Ectodermal cell (in vitro differentiated cells): ENCODE measurements around the gene RGS13.

Source experiments
- H3K27ac ChIP-seq: 2 replicates; pipeline ENCODE4 v1.7.0; 2013; ENCODE audit warnings: mild to moderate bottlenecking, low read depth, low read length; ENCODE audit not compliant: insufficient read depth, poor library complexity, severe bottlenecking
- H3K27me3 ChIP-seq: 2 replicates; pipeline ENCODE4 v1.7.0; 2013; ENCODE audit warnings: mild to moderate bottlenecking, low read length; ENCODE audit not compliant: insufficient read depth, control insufficient read depth, poor library complexity, severe bottlenecking
- H3K36me3 ChIP-seq: one replicate; pipeline ENCODE4 v1.7.0; 2013; ENCODE audit warnings: low read length; ENCODE audit not compliant: control insufficient read depth, insufficient read depth
- H3K4me1 ChIP-seq: one replicate; pipeline ENCODE4 v1.7.0; 2013; ENCODE audit warnings: low read length; ENCODE audit not compliant: control insufficient read depth, insufficient read depth
- H3K4me3 ChIP-seq: 2 replicates; pipeline ENCODE4 v1.7.0; 2013; ENCODE audit warnings: low read depth, low read length, control low read depth; ENCODE audit not compliant: insufficient read depth
- H3K9me3 ChIP-seq: 2 replicates; pipeline ENCODE4 v1.7.0; 2013; ENCODE audit warnings: mild to moderate bottlenecking, low read length, moderate library complexity; ENCODE audit not compliant: control insufficient read depth
- WGBS, 2 experiments: methylation state at CpG; one replicate each; pipeline ENCODE4 v1.1.7; 2013; ENCODE audit warnings: missing lambda C conversion rate in 2 of 2; 5-methylcytosine and 5-hydroxymethylcytosine counted together

RGS13 gene

GRCh38 chr1:192601567-192601966 lies 34.4 kb upstream of the RGS13 start:
- Histone ChIP-seq H3K4me3 (no peak overlapping the region), H3K27me3 (no peaks in the 10 kb centered on the region), H3K27ac (no peak overlapping the region), H3K9me3 (no peaks in the 10 kb centered on the region), H3K4me1 (no peaks in the 10 kb centered on the region), H3K36me3 (no peaks in the 10 kb centered on the region)

GRCh38 chr1:192602757-192603156 lies 33.2 kb upstream of the RGS13 start:
- Histone ChIP-seq H3K4me1 (no peaks in the 10 kb centered on the region), H3K36me3 (no peaks in the 10 kb centered on the region), H3K27ac (no peak overlapping the region), H3K9me3 (no peaks in the 10 kb centered on the region), H3K4me3 (no peak overlapping the region), H3K27me3 (no peaks in the 10 kb centered on the region)
- 80 to 90% methylated on average over 1 of the region's 1 CpG for WGBS, 2 experiments

- Histone ChIP-seq H3K4me3 (no peak overlapping the region), H3K36me3 (no peaks in the 10 kb centered on the region), H3K27ac (no peak overlapping the region), H3K27me3 (no peaks in the 10 kb centered on the region), H3K4me1 (no peaks in the 10 kb centered on the region), H3K9me3 (no peaks in the 10 kb centered on the region)
- 91 to 93% methylated on average over 3 of the region's 3 CpGs for WGBS, 2 experiments
Measured at GRCh38 chr1:192603218-192603787, 32.6 kb upstream of the RGS13 start.

- no peaks in the 10 kb centered on the region for H3K4me1 ChIP-seq
- H3K36me3 ChIP-seq: no peaks in the 10 kb centered on the region
- no peak overlapping the region for H3K4me3 ChIP-seq
- H3K27me3 ChIP-seq: no peaks in the 10 kb centered on the region
- WGBS, 2 experiments: 90 to 100% methylated on average over 1 of the region's 3 CpGs
- no peaks in the 10 kb centered on the region for H3K9me3 ChIP-seq
- H3K27ac ChIP-seq: no peak overlapping the region
Measured at GRCh38 chr1:192604979-192605620, 30.8 kb upstream of the RGS13 start.

GRCh38 chr1:192608671-192609070 lies 27.3 kb upstream of the RGS13 start:
- no peak overlapping the region for H3K4me3 ChIP-seq
- H3K27ac ChIP-seq: no peak overlapping the region
- H3K36me3 ChIP-seq: no peaks in the 10 kb centered on the region
- 40 to 63% methylated on average over 1 to 2 of the region's 2 CpGs for WGBS, 2 experiments
- H3K9me3 ChIP-seq: no peaks in the 10 kb centered on the region
- no peaks in the 10 kb centered on the region for H3K27me3 ChIP-seq
- H3K4me1 ChIP-seq: no peaks in the 10 kb centered on the region

- Histone ChIP-seq H3K4me1 (no peaks in the 10 kb centered on the region), H3K4me3 (no peak overlapping the region), H3K36me3 (no peaks in the 10 kb centered on the region), H3K27ac (no peak overlapping the region), H3K9me3 (no peaks in the 10 kb centered on the region), H3K27me3 (no peaks in the 10 kb centered on the region)
- 84 to 88% methylated on average over 10 of the region's 12 CpGs for WGBS, 2 experiments
Measured at GRCh38 chr1:192609110-192610079, 26.6 kb upstream of the RGS13 start.

GRCh38 chr1:192610112-192610889 lies 25.6 kb upstream of the RGS13 start:
- WGBS, 2 experiments: 88 to 100% methylated on average over 1 to 2 of the region's 3 CpGs
- no peaks in the 10 kb centered on the region for H3K27me3 ChIP-seq
- H3K27ac ChIP-seq: no peak overlapping the region
- H3K4me3 ChIP-seq: no peak overlapping the region
- H3K36me3 ChIP-seq: no peaks in the 10 kb centered on the region
- no peaks in the 10 kb centered on the region for H3K9me3 ChIP-seq
- no peaks in the 10 kb centered on the region for H3K4me1 ChIP-seq

- no peaks in the 10 kb centered on the region for H3K36me3 ChIP-seq
- no peaks in the 10 kb centered on the region for H3K9me3 ChIP-seq
- no peak overlapping the region for H3K4me3 ChIP-seq
- WGBS, 2 experiments: no CpG with 5 or more reads among the region's 1 CpG
- no peaks in the 10 kb centered on the region for H3K27me3 ChIP-seq
- H3K27ac ChIP-seq: no peak overlapping the region
- no peaks in the 10 kb centered on the region for H3K4me1 ChIP-seq
Measured at GRCh38 chr1:192615055-192615454, 20.9 kb upstream of the RGS13 start.

- Histone ChIP-seq H3K27ac (no peak overlapping the region), H3K36me3 (no peaks in the 10 kb centered on the region), H3K9me3 (no peaks in the 10 kb centered on the region), H3K4me3 (no peak overlapping the region), H3K4me1 (no peaks in the 10 kb centered on the region), H3K27me3 (no peaks in the 10 kb centered on the region)
Measured at GRCh38 chr1:192620071-192620635, 15.8 kb upstream of the RGS13 start.
